ENCODE results near the gene FASTK. TPM values are rescaled to one million over a fixed set of nuclear protein-coding genes. Genes with fewer than 3 reads are reported as not detected.
A peak's percentile ranks its signal among the peaks of the same experiment; 100 is the strongest.

Gene FASTK
- total and polyA plus RNA-seq, 3 donors from 2014 or later, result 60.3 to 124 (median 114) TPM

- no peak overlapping the region for H3K27ac ChIP-seq
- intact Hi-C loops (cut with DNase I; ENCODE audit: low total_unique reads), result no loop called here
- H3K9me3 ChIP-seq, result no peaks in the 10 kb centered on the region
- no peak for DNase-seq
- no peaks in the 10 kb centered on the region for H3K36me3 ChIP-seq (ENCODE audit: low read depth, missing control alignments)
- no peak for TF ChIP-seq POLR2A (IDR thresholded peaks at IDR 0.05)
- peak in 1 of 3 experiments; percentile 7 for TF ChIP-seq CTCF (IDR thresholded peaks at IDR 0.05)
- H3K4me1 ChIP-seq, result no peaks in the 10 kb centered on the region
- H3K27me3 ChIP-seq, result no peaks in the 10 kb centered on the region
- peak overlapping the region in 1 of 2 donors; percentile 21 for H3K4me3 ChIP-seq
- 22% methylated on average over 41 of the region's 114 CpGs; no CpG with 5 or more reads in 1 of the 2 donors for WGBS, 2 donors
These were observed 34.7 kb upstream of the FASTK start for GRCh38 chr7:151115121-151115835.

- Histone ChIP-seq H3K4me1 (no peaks in the 10 kb centered on the region), H3K27me3 (no peaks in the 10 kb centered on the region), H3K9me3 (no peaks in the 10 kb centered on the region), H3K4me3 (peak overlapping the region; percentile 17 to 22), H3K36me3 (ENCODE audit: low read depth, missing control alignments) (no peaks in the 10 kb centered on the region), H3K27ac (no peak overlapping the region)
- intact Hi-C loops (cut with DNase I; ENCODE audit: low total_unique reads), result no loop called here
- TF ChIP-seq POLR2A (IDR thresholded peaks at IDR 0.05) (no peak), CTCF (IDR thresholded peaks at IDR 0.05) (no peak)
- 40 to 77% methylated on average over 26 to 65 of the region's 101 CpGs for WGBS, 2 donors
- no peak for DNase-seq
These were observed 33.8 kb upstream of the FASTK start for GRCh38 chr7:151114151-151115090.

- Histone ChIP-seq H3K27me3 (no peaks in the 10 kb centered on the region), H3K9me3 (no peaks in the 10 kb centered on the region), H3K4me3 (peak overlapping the region in 1 of 2 donors; percentile 17), H3K4me1 (peaks cover 5% of the 10 kb centered on the region), H3K27ac (no peak overlapping the region), H3K36me3 (ENCODE audit: low read depth, missing control alignments) (no peaks in the 10 kb centered on the region)
- intact Hi-C loops (cut with DNase I; ENCODE audit: low total_unique reads), result no loop called here
- TF ChIP-seq CTCF (IDR thresholded peaks at IDR 0.05) (no peak), POLR2A (IDR thresholded peaks at IDR 0.05) (no peak)
- whole genome bisulfite sequencing, 2 donors, result 59 to 70% methylated on average over 9 to 13 of the region's 13 CpGs
- no peak for DNase-seq
These were observed 32.9 kb upstream of the FASTK start for GRCh38 chr7:151113344-151114150.

- H3K9me3 ChIP-seq, result no peaks in the 10 kb centered on the region
- intact Hi-C loops (cut with DNase I; ENCODE audit: low total_unique reads), result no loop called here
- peak; percentile 84 for DNase-seq
- H3K27me3 ChIP-seq, result no peaks in the 10 kb centered on the region
- H3K36me3 ChIP-seq (ENCODE audit: low read depth, missing control alignments), result no peaks in the 10 kb centered on the region
- WGBS, 2 donors, result 46 to 83% methylated on average over 10 to 20 of the region's 20 CpGs
- H3K27ac ChIP-seq, result no peak overlapping the region
- TF ChIP-seq POLR2A (IDR thresholded peaks at IDR 0.05) (no peak), CTCF (IDR thresholded peaks at IDR 0.05) (peak; percentile 75 to 81 (median 81))
- peaks cover 5% of the 10 kb centered on the region for H3K4me1 ChIP-seq
- no peak overlapping the region for H3K4me3 ChIP-seq
These were observed 30.5 kb upstream of the FASTK start for GRCh38 chr7:151110941-151111645.

All from testis (tissue), 3 donors.